ENCODE results near the gene FIG4.
A peak's percentile ranks its signal among the peaks of the same experiment; 100 is the strongest.

Gene FIG4

DNA sequence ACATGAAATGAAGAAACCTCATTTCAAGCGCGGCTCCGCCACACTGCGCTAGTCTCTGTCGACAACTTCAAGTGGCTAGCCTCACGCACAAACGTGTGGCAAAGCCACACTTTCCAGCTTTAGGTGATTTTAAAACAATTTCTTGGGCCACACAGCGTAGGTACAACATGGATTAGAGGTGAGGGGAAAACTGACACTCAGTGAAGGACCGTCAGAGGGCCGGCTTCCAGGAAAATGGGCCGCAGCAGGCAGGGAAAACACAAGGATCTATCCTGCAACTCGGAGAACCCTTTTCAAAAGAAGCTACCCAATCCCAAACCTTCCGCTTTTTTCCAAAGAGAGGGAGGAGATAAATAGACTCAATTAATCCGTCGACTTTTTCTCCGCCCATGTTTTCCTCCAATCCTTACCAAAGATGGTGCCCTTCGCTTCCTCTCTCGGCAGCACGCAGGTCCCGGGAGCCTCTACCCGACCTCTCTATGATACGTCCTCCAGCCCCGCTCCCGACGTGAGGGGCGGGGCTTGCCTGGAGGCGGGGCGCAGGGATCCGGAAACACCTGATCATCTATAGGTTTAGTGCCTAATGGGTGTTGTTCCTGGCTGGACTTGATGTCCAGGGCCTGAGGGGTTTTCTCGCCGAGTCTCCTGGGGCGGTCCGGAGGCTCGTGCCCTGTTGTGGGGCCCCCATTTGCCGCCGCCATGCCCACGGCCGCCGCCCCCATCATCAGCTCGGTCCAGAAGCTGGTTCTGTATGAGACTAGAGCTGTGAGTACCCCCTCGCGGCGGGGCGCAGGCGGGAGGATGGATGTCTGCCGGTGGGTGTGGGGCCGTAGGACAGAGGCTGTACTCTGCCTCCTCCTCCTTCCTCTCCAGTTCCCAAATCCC lies at the start of gene FIG4, which contains the start of gene AK9:
Gene FIG4, plus strand, starts transcription at position 560 of the 885 bp plus-strand sequence. Its CDS starts 140 bp downstream, at position 700.
Gene AK9, minus strand, starts transcription at position 466 of the 885 bp plus-strand sequence. CDS start 15,457 bp downstream, outside the sequence.
- peak; percentile 94 for DNase-seq

DNA sequence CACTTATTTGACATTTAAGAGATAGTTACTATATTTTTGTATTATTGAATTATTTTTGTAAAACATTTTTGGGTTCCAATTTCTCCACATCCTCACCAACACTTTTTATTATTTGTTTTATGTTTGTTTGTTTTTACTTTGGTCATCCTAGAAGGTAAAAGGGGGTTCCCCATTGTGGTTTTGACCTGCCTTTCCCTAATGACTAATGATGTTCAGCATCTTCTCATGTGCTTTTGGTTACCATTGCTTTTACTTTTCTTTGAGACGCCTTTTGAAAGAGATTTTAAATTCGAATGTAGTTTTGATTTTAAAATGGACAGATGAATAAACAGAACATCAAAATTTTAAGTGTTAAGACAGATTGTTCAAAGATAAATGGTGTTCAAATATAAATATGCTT lies 47.0 kb upstream of the FIG4 start:
- DNase-seq: no peak

DNA sequence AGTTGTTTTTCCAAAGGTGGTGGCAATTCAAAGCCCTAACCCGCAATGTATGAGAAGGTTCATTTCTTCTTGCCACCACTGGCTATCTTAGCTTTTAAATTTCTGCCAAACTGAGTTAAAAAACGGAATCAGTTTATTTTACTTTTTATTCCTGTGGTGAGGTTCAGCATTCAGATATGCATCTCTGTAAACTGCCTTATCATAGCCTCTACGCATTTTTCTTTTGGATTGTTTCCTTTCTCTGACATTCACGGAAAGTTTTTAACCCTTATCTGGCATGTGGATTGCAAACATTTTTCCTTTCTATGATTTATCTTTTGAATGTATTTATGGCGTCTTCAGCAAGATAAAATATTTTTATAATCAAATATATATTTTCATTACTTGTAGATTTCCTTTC lies 37.8 kb upstream of the FIG4 start:
- DNase-seq: no peak

DNA sequence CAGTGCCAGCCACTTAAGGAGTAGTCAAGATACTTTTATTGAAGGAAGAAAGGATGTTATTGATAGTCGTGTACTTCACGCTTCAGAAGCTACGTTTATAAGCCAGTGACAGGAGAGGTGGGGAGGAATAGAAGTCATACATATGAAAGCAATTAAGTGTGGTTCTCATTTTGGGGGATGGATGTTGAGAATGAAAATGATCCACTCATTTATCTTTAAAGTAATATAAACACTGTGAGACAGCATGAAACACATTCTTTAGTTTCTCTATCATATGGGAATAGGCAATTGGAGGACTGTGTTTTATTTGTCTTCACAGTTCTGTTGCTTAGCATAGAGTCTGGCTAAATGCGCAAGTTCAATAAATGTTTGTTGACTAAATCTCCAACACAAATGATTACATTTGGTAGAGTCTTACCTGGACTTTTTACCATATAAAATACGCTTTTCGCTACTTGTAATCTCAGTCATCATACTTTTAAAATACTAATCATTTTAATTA lies 35.3 kb upstream of the FIG4 start:
- no peak for DNase-seq

DNA sequence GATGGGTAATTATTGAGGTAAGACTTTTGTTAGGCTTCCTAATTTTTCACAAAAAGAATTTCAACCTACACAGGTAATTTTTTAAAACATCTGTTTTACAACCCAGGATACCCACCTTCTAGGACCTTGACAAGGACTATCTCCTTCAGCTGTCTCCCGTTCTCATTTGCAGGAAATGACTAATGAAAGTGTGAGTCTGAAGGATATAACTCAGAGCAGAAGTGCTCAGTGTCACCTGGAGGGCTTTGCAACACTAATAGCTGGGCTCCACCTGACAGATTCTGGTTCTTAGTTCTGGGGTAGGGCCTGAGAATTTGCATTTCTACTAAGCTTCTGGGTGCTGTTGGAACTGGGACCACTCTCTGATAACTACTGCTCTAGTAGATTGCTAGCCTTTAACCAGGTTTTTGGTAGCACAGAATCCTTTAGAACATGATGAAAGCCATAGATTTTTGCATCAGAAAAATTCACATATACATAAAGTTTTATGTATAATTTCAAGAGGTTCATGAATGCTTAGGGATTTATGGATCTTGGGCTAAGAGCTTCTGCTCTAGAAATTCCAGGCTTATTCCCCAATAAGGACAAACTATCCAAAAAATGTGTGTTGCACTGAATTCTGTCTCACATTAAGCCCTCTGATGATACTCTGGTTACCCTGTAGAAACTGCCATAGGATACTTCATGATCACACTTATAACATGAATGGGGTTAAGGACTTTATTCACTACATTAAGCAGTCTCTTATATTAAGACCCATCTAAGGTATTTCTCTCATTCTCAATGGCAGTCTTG lies 30.4 kb upstream of the FIG4 start:
- DNase-seq: no peak

DNA sequence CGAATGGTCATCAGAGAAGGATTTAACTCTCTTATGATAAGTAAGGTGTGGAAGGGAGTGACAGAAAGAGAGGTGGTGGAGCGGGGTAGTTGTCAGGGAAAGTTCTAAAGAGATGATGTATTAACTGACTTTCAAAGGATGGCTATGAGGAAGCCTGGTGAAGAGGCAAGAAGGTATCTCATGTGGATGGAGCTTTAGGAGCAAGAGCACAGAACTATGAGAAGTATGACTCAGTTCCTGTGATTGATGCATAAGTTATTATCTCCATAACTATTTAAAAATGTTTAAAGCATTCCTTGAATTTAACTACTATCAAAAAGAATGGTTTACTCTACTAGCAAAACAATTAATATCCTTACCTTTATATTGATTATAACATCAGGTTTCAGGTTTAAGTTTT lies 28.9 kb upstream of the FIG4 start:
- DNase-seq: no peak

DNA sequence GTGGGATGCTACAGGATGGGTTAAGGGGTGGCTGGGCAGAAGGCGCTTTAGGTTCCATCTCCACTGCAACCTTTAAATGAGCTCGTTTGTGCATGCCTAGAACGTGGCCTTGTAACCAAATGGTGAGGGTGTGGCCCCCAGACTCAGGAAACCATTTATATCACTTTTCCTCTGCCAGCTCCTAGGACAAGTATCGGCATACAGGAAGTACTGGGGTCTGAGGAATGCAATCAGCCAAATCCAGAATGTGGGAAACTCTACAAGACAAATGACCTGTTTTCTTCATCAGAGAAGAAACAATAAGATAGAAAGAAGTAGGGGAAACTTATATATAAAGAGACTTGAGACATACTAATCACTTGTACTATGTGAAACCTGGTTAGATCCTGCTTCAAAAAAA lies 21.3 kb upstream of the FIG4 start:
- DNase-seq: no peak

DNA sequence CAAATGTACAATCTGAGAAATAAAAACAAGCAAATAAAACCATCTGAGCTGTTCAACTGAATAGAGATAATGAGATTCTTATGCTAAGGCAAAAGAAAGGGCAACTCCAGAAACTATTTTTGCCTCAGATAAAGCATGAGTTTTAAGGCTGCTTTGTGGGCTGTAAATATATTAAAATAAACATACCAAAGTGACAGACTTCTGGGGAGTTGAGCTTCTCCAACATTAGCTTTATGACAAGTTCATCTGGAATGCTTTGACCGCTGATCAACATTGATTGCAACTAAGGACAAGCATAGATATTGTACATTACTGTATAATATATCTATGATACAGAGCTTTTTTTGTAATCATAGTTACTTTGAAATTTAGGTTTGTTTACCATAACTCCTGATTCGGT lies 19.4 kb upstream of the FIG4 start:
- DNase-seq: no peak

DNA sequence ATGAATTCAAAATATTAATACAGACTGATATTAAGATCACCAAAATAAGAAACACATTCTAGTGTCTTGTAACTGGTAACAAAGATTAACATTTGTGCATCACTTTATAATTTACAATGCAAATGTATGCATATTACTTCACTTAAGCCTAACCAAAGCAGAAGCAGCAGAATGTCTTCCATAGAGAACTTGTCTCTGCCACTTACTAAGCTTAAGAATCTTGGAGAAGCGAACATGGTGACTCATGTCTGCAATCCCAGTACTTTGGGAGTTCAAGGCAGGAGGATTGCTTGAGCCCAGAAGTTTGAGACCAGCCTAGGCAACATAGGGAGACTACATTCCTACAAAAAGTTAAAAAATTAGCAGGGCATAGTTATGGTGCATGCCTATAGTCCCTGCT lies 18.9 kb upstream of the FIG4 start:
- no peak for DNase-seq

DNA sequence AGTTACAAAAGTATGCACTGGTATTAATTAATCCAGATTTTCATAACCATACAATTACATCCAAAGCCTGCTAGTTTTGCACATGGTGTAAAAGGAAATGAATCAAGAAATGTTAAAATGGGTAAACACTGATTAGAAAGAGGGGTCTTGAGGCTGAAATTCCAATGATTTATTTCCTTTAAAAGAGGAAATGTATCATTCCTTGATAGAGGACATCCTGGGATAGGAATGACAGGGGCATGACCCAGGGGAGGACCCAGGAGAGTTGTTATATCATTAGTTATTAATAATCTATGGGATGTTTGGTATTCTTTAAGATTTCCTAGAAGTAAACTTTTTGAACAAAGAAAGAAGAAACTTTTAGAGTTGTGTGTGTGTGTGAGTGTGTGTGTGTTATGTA lies 18.3 kb upstream of the FIG4 start:
- no peak for DNase-seq

DNA sequence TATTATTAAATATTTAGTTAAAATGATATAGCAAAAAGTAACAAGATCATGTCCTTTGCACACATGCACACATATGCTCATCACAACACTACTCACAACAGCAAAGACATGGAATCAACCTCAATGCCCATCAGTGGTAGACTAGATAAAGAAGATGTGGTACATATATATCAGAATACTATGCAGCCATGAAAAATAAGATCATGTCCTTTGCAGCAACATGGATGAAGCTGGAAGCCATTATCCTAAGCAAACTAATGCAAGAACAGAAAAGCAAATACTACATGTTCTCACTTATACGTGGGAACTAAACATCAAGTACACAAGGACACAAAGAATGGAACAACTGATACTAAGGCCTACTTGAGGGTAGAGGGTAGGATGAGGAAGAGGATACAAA lies 14.4 kb upstream of the FIG4 start:
- no peak for DNase-seq

DNA sequence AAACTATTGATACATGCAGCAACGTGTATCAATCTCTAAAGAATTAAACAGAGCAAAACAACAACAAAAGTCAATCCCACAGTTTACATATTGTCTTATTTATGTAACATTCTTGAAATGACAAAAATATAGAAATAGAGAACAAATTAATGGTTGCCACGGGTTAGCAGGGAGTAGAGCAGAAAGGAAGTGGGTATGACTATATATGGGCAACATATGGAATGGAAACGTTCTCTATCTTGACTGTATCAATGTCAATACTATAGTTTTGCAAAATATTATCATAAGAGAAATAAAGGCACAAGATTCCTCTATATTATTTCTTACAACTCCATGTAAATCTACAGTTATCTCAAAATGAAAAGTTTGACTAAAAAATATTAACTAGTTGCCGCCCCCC lies 12.9 kb upstream of the FIG4 start:
- DNase-seq: no peak

DNA sequence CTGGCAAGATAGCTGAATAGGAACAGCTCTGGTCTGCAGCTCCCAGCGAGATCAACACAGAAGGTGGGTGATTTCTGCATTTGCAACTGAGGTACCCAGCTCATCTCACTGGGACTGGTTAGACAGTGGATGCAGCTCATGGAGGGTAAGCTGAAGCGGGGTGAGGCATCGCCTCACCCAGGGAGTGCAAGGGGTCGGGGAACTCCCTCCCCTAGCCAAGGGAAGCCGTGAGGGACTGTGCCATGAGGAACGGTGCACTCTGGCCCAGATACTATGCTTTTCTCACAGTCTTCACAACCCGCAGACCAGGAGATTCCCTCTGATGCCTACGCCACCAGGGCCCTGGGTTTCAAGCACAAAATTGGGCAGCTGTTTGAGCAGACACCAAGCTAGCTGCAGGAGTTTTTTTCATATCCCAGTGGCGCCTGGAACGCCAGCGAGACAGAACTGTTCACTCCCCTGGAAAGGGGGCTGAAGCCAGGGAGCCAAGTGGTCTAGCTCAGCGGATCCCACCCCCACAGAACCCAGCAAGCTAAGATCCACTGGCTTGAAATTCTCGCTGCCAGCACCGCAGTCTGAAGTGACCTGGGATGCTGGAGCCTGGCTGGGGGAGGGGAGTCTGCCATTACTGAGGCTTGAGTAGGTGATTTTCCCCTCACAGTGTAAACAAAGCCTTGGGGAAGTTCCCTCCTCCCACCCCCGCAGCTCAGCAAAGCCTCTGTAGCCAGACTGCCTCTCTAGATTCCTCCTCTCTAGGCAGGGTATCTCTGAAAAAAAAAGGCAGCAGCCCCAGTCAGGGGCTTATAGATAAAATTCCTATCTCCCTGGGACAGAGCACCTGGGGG lies 12.2 kb upstream of the FIG4 start:
- DNase-seq: peak; percentile 62

DNA sequence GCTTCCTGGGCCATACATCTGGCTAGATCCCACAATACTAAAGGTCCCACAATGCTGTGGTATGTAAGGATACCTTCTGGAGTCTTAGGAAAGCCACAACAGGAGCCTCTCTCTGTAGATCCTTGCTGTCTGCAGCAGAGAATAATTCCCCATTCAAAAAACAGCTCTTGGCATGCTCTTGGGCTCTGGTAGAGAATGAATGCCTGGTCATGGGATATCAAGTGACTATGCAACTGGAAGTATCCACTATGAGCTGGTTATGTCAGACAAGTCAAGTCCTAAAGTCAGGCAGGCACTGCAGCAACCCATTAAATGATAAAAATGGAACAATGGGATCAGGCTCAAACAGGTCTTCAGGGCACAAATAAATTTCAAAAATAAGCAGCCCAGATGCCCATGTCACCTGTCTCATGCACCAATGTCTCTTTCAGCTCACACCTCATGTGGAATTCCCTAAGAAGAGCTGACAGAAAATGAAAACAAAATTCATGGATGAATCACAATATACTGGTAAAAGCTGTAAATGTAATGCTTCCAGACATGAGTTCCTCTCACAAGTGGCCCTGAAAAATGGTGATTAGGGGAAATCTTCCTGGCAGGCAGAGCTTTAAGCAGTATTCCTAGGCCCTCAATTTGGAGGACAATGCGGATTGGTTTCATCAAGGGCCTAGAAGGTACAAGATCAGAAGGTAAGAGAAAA lies 4.4 kb upstream of the FIG4 start:
- DNase-seq: no peak

DNA sequence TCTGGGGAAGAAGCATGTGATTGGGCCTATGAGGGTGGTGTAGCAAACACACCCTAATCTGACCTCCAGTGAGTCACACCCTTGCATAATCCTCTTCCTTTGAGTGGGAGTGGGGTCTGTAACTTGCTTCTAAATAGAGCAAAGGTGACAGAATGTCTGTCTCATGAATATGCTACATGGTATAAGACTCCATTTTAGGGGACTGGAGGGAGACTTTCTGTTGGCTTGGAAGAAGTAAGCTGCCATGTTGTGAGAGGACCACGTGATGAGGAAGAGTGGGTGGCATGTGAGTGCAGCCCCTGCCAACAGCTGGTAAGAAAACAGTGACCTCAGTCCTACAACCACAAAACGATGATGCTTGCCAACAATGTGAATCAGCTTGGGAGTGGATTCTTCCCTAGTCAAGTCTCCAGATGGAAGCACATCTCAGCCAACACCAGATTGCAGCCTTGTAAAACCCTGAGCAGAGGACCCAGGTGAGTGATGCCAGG lies 3.8 kb upstream of the FIG4 start:
- no peak for DNase-seq

DNA sequence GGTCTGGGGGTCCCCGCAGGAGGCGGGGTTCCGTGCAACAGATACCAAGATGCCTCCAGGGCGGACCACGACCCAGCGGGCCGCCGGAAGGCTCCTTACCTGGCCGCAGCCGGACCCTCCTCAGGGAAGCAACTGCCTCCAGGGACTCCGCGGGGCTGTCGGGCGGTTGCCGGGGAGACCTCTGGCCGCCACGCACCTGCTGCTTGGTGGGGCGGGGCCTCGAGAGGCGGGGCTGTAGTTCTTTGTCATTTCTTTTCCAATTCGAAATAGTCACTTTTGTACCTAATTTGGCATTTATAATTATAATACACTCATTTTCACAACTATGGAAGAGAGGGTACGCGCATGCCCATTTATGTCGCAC lies 741 bp upstream of the FIG4 start:
- DNase-seq: peak; percentile 75

DNA sequence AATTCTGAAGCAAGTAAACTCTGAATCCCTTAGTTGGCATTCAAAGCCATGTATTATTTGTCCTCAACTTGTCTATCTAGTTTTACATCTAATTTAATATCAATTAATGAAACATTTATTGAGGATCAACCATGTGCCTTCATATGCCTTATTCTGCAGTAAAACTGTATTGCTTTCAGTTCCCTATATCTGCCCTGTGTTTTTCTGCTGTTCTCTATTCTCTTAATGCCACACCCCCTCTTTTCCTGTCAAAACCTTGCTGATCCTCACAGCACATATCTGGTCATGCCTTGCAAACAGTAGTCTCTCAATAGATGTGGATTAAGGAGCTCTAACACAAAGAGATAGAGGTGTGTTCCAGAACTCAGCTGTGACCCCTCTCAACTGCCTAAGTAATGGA lies 2.0 kb downstream of the FIG4 start:
- DNase-seq: no peak

DNA sequence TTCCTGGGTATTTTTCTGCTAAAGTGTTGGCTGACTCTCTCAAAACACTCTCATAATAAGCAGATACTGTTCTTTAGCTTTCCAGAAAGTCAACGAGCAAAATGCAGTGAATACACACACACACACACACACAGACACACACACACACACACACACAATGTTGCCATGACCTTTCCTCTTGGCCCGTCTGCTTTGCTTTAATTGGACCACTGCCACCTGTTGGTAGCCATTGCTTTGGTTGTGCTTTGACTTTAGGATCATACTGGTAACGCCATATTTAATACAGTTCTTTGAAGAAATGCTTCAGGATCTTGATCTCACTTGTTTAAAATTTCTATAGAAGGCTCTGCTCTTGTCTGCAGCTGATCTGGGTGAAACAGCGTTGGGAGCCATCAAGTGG lies 4.4 kb downstream of the FIG4 start:
- peak; percentile 5 for DNase-seq

DNA sequence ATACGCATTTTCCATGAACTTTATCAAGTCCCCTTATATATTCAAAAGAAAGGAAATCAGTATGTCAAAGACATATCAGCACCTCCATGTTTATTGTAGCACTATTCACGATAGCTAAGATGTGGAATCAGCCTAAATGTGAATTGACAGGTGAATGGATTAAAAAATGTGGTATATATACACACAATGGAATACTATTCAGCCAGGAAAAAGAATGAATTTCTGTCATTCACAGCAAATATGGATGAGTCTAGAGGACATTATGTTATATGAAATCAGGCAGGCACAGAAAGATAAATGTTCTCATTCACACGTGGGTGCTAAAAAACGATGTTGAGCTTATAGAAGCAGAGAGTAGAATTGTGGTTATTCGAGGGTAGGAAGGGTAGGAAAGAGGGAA lies 5.3 kb downstream of the FIG4 start:
- no peak for DNase-seq

DNA sequence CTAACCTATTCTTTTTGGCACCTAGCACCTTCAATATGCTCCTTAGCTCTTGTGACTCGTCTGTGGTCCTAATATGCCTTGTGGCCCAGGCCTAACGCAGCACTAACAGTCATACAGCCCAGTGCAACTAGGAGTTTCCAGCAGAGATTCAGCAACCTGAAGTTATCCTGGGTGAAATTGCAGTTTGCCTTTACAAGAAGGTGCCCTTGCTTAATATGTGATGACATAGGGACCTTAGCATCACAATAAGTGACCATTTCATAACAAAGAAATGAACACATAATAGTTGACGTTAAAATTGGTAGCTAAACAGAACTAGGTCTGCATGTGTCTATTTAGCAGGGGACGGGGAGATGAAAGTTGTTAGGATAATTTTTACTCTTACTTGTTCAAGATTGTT lies 10.1 kb downstream of the FIG4 start:
- DNase-seq: no peak

DNA sequence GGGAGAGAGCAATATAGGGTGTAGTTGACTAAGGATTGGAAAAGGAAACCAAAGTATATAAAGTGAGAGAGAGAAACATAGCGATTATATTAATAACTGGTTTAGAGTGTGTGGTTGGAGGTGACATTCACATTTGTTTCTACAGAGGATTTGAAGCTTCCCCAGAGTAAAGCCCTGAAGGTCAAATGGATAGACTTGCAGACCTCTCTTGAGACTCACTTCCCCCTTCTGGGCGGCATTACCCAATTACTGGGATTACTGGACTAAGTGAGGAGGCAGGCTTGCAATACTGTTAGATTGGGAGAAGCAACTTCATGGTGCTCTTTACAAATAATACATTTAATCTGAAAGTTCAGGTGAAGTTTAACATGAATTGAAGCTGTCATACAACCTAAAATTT lies 10.7 kb downstream of the FIG4 start:
- no peak for DNase-seq

DNA sequence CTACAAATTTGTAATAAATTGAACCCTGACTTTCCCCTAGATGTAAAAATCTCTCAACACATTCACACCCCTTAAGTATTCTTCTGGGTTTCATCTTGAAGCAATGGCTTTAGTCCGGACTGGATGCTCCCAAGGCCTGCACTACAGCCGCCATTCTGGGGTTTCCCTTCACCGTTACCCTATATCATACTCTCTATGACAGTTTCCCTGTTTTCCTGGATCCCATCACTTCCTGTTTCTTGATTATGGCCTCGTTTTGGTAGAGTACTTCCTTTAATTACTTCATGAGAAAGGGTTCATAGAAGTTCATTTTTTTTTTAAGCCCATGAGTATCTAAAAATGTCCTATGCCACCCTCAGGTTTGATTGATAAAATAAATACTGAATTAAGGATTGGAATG lies 11.7 kb downstream of the FIG4 start:
- no peak for DNase-seq

All from NCI-H1436 (cell line).